Measurements from ENCODE around the gene ASF1B.

GRCh38 chr19:14072535-14073260 is 63.7 kb downstream of the ASF1B start, which contains the start of gene MISP3:
- TF ChIP-seq SUZ12 (IDR thresholded peaks at IDR 0.05; ENCODE audit: extremely low read depth, insufficient read depth, insufficient read length) (no peak), ZNF274 (IDR thresholded peaks at IDR 0.05; ENCODE audit: low read depth, low read length) (no peak)

Data from NT2/D1 (cell line).